Frontal cortex (tissue), 4 donors: ENCODE results near the gene PYCARD. TPM values are rescaled to one million over a fixed set of nuclear protein-coding genes. Genes with fewer than 3 reads are reported as not detected.

Experiments used
- DNase-seq, 2 donors: peaks; one replicate each; pipeline ENCODE4 v3.0.0; 2012; ENCODE audit warnings: low spot score in 2 of 2
- FAIRE-seq: peaks from 2 replicates; lab custom pipeline; 2012; peaks lifted over from hg19 to GRCh38; lab: Jason Lieb, UNC
- total RNA-seq: library from RNA; depleted of rRNA; stranded (reverse); fragments of >200 nt; gene quantifications from one replicate; pipeline ENCODE4 v1.2.3, GENCODE V29; 2014
- donor health status: control.
- donor health status: control.
- donor health status: control.

PYCARD gene
- total RNA-seq, 1 donor from 2014 or later = 1.6 TPM

- FAIRE-seq = no peak
- no peak for DNase-seq
Observed at GRCh38 chr16:31192856-31193642, 9.5 kb downstream of the PYCARD start.

GRCh38 chr16:31191697-31192428, 10.7 kb downstream of the PYCARD start:
- no peak for FAIRE-seq
- no peak for DNase-seq

- no peak for FAIRE-seq
- DNase-seq = no peak
Observed at GRCh38 chr16:31190818-31191444, 11.6 kb downstream of the PYCARD start.

GRCh38 chr16:31190061-31190460, 12.5 kb downstream of the PYCARD start:
- DNase-seq (no peak), FAIRE-seq (no peak)

GRCh38 chr16:31189412-31189778, 13.2 kb downstream of the PYCARD start:
- no peak for DNase-seq
- FAIRE-seq = no peak

GRCh38 chr16:31188450-31189411, 13.8 kb downstream of the PYCARD start:
- no peak for FAIRE-seq
- no peak for DNase-seq

- no peak for FAIRE-seq
- no peak for DNase-seq
Observed at GRCh38 chr16:31187808-31188189, 14.8 kb downstream of the PYCARD start.

GRCh38 chr16:31186930-31187807, 15.4 kb downstream of the PYCARD start:
- FAIRE-seq = no peak
- no peak for DNase-seq

GRCh38 chr16:31186176-31186575, 16.4 kb downstream of the PYCARD start:
- FAIRE-seq = no peak
- no peak for DNase-seq

- FAIRE-seq (no peak), DNase-seq (no peak)
Observed at GRCh38 chr16:31185339-31185738, 17.2 kb downstream of the PYCARD start.

GRCh38 chr16:31184888-31185287, 17.7 kb downstream of the PYCARD start:
- FAIRE-seq (no peak), DNase-seq (no peak)

- DNase-seq = no peak
- FAIRE-seq = no peak
Observed at GRCh38 chr16:31183432-31184428, 18.8 kb downstream of the PYCARD start.

- DNase-seq = no peak
- FAIRE-seq = no peak
Observed at GRCh38 chr16:31182391-31182790, 20.2 kb downstream of the PYCARD start.

GRCh38 chr16:31181102-31181830, 21.3 kb downstream of the PYCARD start:
- FAIRE-seq (no peak), DNase-seq (no peak)

GRCh38 chr16:31179747-31180459, 22.7 kb downstream of the PYCARD start, which contains the start of gene FUS:
Gene FUS, plus strand, starts transcription at chr16:31180139. Its CDS starts 76 bp downstream, at chr16:31180215.
- DNase-seq (peak; percentile 95 to 96), FAIRE-seq (no peak)

GRCh38 chr16:31179219-31179746, 23.3 kb downstream of the PYCARD start:
- DNase-seq (no peak), FAIRE-seq (no peak)
